ENCODE results near the gene XPO6. TPM values are rescaled to one million over a fixed set of nuclear protein-coding genes. Genes with fewer than 3 reads are reported as not detected.

The XPO6 gene
- total RNA-seq, 1 experiment from 2014 or later: 135 TPM

DNA sequence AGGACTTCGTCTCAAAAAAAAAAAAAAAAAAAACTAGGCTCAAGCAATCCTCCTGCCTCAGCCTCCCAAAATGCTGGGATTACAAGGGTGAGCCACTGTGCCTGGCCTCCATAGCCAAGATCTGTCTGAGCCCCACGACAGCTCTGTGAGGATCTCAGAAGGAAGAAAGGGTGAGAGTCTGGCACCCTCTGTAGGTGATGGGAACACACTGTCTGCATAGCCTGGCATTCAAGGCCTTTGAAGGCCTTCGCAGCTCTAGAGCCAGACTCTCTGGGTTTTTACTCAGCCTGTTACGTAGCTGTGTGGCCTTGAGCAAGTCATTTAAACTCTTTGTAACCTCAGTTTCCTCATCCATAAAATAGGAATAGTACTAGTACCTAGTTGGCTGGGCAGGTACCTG is 6.3 kb upstream of the XPO6 start:
- in situ Hi-C loops (cut with HindIII; ENCODE audit: low pct_unique_long_range_greater_than_20kb, low sequenced_read_pairs) (no loop called here), intact Hi-C loops (cut with micrococcal nuclease; ENCODE audit: unreplicated experiment) (no loop called here)
- Histone ChIP-seq H3K27ac (ENCODE audit: low read length) (no peak overlapping the region), H3K4me3 (ENCODE audit: low read depth in 2 of 2, low read length in 2 of 2) (no peak overlapping the region), H3K27me3 (ENCODE audit: control insufficient read depth, insufficient read depth, low read length) (no peaks in the 10 kb centered on the region), H3K9me3 (ENCODE audit: control insufficient read depth, insufficient read depth, low read depth, low read length) (no peaks in the 10 kb centered on the region), H3K4me1 (ENCODE audit: control insufficient read depth, insufficient read depth, low read length) (no peaks in the 10 kb centered on the region), H3K36me3 (ENCODE audit: control insufficient read depth, insufficient read depth, low read length) (no peaks in the 10 kb centered on the region)
- ATAC-seq (peak; percentile 86), DNase-seq (ENCODE audit: low read depth, low spot score) (peak; percentile 38)
- TF ChIP-seq TCF7L2 (IDR thresholded peaks at IDR 0.05; ENCODE audit: low read depth, low read length) (no peak), POLR2AphosphoS5 (IDR thresholded peaks at IDR 0.05; ENCODE audit: low read depth, low read length) (no peak), SIN3A (IDR thresholded peaks at IDR 0.05; ENCODE audit: borderline replicate concordance, insufficient read depth, low read depth, low read length) (no peak)
- TF ChIP-seq, protein P1, sequence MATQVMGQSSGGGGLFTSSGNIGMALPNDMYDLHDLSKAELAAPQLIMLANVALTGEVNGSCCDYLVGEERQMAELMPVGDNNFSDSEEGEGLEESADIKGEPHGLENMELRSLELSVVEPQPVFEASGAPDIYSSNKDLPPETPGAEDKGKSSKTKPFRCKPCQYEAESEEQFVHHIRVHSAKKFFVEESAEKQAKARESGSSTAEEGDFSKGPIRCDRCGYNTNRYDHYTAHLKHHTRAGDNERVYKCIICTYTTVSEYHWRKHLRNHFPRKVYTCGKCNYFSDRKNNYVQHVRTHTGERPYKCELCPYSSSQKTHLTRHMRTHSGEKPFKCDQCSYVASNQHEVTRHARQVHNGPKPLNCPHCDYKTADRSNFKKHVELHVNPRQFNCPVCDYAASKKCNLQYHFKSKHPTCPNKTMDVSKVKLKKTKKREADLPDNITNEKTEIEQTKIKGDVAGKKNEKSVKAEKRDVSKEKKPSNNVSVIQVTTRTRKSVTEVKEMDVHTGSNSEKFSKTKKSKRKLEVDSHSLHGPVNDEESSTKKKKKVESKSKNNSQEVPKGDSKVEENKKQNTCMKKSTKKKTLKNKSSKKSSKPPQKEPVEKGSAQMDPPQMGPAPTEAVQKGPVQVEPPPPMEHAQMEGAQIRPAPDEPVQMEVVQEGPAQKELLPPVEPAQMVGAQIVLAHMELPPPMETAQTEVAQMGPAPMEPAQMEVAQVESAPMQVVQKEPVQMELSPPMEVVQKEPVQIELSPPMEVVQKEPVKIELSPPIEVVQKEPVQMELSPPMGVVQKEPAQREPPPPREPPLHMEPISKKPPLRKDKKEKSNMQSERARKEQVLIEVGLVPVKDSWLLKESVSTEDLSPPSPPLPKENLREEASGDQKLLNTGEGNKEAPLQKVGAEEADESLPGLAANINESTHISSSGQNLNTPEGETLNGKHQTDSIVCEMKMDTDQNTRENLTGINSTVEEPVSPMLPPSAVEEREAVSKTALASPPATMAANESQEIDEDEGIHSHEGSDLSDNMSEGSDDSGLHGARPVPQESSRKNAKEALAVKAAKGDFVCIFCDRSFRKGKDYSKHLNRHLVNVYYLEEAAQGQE (IDR thresholded peaks at IDR 0.05; ENCODE audit: insufficient read depth in 1 of 2, low read depth in 2 of 2, low read length in 1 of 2): no peak
- TF ChIP-seq, protein P2, sequence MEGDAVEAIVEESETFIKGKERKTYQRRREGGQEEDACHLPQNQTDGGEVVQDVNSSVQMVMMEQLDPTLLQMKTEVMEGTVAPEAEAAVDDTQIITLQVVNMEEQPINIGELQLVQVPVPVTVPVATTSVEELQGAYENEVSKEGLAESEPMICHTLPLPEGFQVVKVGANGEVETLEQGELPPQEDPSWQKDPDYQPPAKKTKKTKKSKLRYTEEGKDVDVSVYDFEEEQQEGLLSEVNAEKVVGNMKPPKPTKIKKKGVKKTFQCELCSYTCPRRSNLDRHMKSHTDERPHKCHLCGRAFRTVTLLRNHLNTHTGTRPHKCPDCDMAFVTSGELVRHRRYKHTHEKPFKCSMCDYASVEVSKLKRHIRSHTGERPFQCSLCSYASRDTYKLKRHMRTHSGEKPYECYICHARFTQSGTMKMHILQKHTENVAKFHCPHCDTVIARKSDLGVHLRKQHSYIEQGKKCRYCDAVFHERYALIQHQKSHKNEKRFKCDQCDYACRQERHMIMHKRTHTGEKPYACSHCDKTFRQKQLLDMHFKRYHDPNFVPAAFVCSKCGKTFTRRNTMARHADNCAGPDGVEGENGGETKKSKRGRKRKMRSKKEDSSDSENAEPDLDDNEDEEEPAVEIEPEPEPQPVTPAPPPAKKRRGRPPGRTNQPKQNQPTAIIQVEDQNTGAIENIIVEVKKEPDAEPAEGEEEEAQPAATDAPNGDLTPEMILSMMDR (IDR thresholded peaks at IDR 0.05): no peak
- CTCF ChIA-PET: interaction anchor here (0.9 kb wide), 1 partner anchor 137 kb away, joined by 7 read pairs; no protein-coding TSS in a partner anchor
- no TSS peak for BruUV-seq (replicated peaks)
- POLR2A ChIA-PET: no interaction called here

DNA sequence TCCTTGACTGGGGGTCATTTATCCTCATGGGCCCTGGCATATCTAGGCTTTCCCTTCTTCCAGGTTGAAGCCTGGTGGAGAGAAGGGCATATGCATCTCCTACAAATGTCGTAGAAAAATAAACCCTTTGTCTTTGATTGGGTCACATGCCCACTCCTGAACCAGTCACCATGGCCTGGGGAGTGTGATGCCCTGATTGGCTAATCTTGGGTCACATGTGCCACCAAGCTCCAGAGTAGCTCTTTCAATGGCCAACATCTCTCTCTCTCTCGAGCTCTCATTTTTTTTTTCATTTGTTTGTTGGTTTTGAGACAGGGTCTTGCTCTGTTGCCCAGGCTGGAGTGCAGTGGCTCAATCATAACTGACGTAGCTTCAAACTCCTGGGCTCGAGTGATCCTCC is 5.6 kb upstream of the XPO6 start:
- in situ Hi-C loops (cut with HindIII; ENCODE audit: low pct_unique_long_range_greater_than_20kb, low sequenced_read_pairs) (no loop called here), intact Hi-C loops (cut with micrococcal nuclease; ENCODE audit: unreplicated experiment) (no loop called here)
- BruUV-seq (replicated peaks): no TSS peak
- no peaks in the 10 kb centered on the region for H3K9me3 ChIP-seq (ENCODE audit: control insufficient read depth, insufficient read depth, low read depth, low read length)
- peaks cover 3% of the 10 kb centered on the region; the same call in 1 of the 2 replicates for H3K4me1 ChIP-seq (ENCODE audit: control insufficient read depth, insufficient read depth, low read length)
- no peaks in the 10 kb centered on the region for H3K27me3 ChIP-seq (ENCODE audit: control insufficient read depth, insufficient read depth, low read length)
- H3K36me3 ChIP-seq (ENCODE audit: control insufficient read depth, insufficient read depth, low read length): no peaks in the 10 kb centered on the region
- POLR2A ChIA-PET: no interaction called here
- H3K4me3 ChIP-seq (ENCODE audit: low read depth in 2 of 2, low read length in 2 of 2): no peak overlapping the region
- no peak for ATAC-seq
- DNase-seq (ENCODE audit: low read depth, low spot score): no peak
- no peak for TF ChIP-seq TCF7L2 (IDR thresholded peaks at IDR 0.05; ENCODE audit: low read depth, low read length)
- no peak for TF ChIP-seq SIN3A (IDR thresholded peaks at IDR 0.05; ENCODE audit: borderline replicate concordance, insufficient read depth, low read depth, low read length)
- TF ChIP-seq POLR2AphosphoS5 (IDR thresholded peaks at IDR 0.05; ENCODE audit: low read depth, low read length): no peak
- TF ChIP-seq, protein P2 (IDR thresholded peaks at IDR 0.05): no peak
- TF ChIP-seq, protein P1 (IDR thresholded peaks at IDR 0.05; ENCODE audit: insufficient read depth in 1 of 2, low read depth in 2 of 2, low read length in 1 of 2): no peak
- CTCF ChIA-PET: no interaction called here
- no peak overlapping the region for H3K27ac ChIP-seq (ENCODE audit: low read length)

Data from Panc1 (cell line).